T-cell (primary cell): ENCODE results near the gene AATK. TPM values are rescaled to one million over a fixed set of nuclear protein-coding genes. Genes with fewer than 3 reads are reported as not detected.

Experiments used
- ATAC-seq, 4 experiments: fragments of 200-7000 bp in 3 of 4; fragments of 150-1000 bp in 1 of 4; cut with Tn5 transposase; replicated peaks in 1 of 4; 1 replicate in 3 of 4; 2 replicates in 1 of 4; pipeline ENCODE4 v1.10.0; 2021; ENCODE audit warnings: moderate library complexity in 3 of 4, mild to moderate bottlenecking in 2 of 4, moderate number of reproducible peaks in 1 of 4
- CTCF ChIA-PET, 2 donors: fragments of 300-600 bp; sonication (Branson Sonifier 250); formaldehyde crosslinking; loops; one replicate each; lab custom pipeline; 2022; ENCODE audit warnings: antibody characterized with exemption in 2 of 2; lab: Charles Lee
- POLR2A ChIA-PET, 2 donors: fragments of 300-600 bp; sonication (Branson Sonifier 250); formaldehyde crosslinking; loops; one replicate each; lab custom pipeline; 2022; ENCODE audit warnings: antibody characterized with exemption in 2 of 2; lab: Charles Lee
- DNase-seq, 35 experiments: peaks; one replicate each; pipeline versions ENCODE4 v3.0.0 to v3.0.0-alpha.2; 2013 to 2023
- H3K27ac ChIP-seq: one replicate; pipeline ENCODE4 v1.5.1; 2013; ENCODE audit warnings: low read length
- H3K27me3 ChIP-seq, 2 experiments: replicated peaks in 1 of 2; 1 replicate in 1 of 2; 2 replicates in 1 of 2; pipeline versions ENCODE4 v1.6.1 to v1.7.0; 2013; ENCODE audit warnings: low read length in 1 of 2, mixed read lengths in 1 of 2; ENCODE audit not compliant: control insufficient read depth in 2 of 2, insufficient read depth in 2 of 2; ENCODE audit errors: extremely low read depth in 1 of 2
- H3K36me3 ChIP-seq, 2 donors: 1 replicate in 1 of 2; 2 replicates in 1 of 2; pipeline versions ENCODE4 v1.6.1 to v1.7.0; 2013; ENCODE audit warnings: low read length in 1 of 2; ENCODE audit not compliant: control insufficient read depth in 2 of 2, insufficient read depth in 1 of 2; ENCODE audit errors: extremely low read depth in 1 of 2
- H3K4me1 ChIP-seq, 2 experiments: 1 replicate in 1 of 2; 2 replicates in 1 of 2; pipeline versions ENCODE4 v1.6.1 to v1.7.0; 2013; ENCODE audit warnings: low read length in 2 of 2, mixed read lengths in 1 of 2; ENCODE audit not compliant: insufficient read depth in 2 of 2, control insufficient read depth in 1 of 2; ENCODE audit errors: extremely low read depth in 1 of 2
- H3K4me3 ChIP-seq, 2 donors: 1 replicate in 1 of 2; 2 replicates in 1 of 2; pipeline versions ENCODE4 v1.5.1 to v1.7.0; 2013; ENCODE audit warnings: mild to moderate bottlenecking in 2 of 2, low read length in 1 of 2, moderate library complexity in 1 of 2; ENCODE audit not compliant: control insufficient read depth in 1 of 2; ENCODE audit errors: extremely low read depth in 1 of 2
- H3K9me3 ChIP-seq: 2 replicates; pipeline ENCODE4 v1.7.0; 2013
- H3K27ac Mint-ChIP-seq, 2 donors: one replicate each; pipeline ENCODE4 v1.8.0; 2020 to 2021; ENCODE audit warnings: mild to moderate bottlenecking in 2 of 2, mixed read lengths in 2 of 2
- H3K27me3 Mint-ChIP-seq, 2 donors: one replicate each; pipeline ENCODE4 v1.8.0; 2021 to 2022; ENCODE audit warnings: mixed read lengths in 2 of 2
- H3K36me3 Mint-ChIP-seq: one replicate; pipeline ENCODE4 v1.8.0; 2021; ENCODE audit warnings: mixed read lengths
- H3K4me1 Mint-ChIP-seq, 3 donors: one replicate each; pipeline ENCODE4 v1.8.0; 2020 to 2022; ENCODE audit warnings: mixed read lengths in 3 of 3, mild to moderate bottlenecking in 1 of 3
- H3K4me3 Mint-ChIP-seq, 3 donors: one replicate each; pipeline ENCODE4 v1.8.0; 2020 to 2022; ENCODE audit warnings: mild to moderate bottlenecking in 3 of 3, mixed read lengths in 3 of 3, moderate library complexity in 3 of 3
- H3K9me3 Mint-ChIP-seq, 3 donors: one replicate each; pipeline ENCODE4 v1.8.0; 2020 to 2022; ENCODE audit warnings: mixed read lengths in 3 of 3
- WGBS: methylation state at CpG from one replicate; pipeline ENCODE4 v1.1.5; 2013; ENCODE audit warnings: missing lambda C conversion rate; ENCODE audit not compliant: insufficient coverage; 5-methylcytosine and 5-hydroxymethylcytosine counted together
- total RNA-seq, 35 experiments: library from RNA in 6 of 35; stranded (reverse) in 6 of 35; fragments of 120-200 nt in 1 of 35; gene quantifications; one replicate each; pipeline versions ENCODE4 v1.2.1 to v1.2.4 and lab custom pipeline; 2013 to 2026

The AATK gene
- total RNA-seq, 5 donors from 2014 or later (not counting 1 experiment from before 2014, with no cell fraction given) = 0.63 to 11.1 (median 0.72) TPM

DNA sequence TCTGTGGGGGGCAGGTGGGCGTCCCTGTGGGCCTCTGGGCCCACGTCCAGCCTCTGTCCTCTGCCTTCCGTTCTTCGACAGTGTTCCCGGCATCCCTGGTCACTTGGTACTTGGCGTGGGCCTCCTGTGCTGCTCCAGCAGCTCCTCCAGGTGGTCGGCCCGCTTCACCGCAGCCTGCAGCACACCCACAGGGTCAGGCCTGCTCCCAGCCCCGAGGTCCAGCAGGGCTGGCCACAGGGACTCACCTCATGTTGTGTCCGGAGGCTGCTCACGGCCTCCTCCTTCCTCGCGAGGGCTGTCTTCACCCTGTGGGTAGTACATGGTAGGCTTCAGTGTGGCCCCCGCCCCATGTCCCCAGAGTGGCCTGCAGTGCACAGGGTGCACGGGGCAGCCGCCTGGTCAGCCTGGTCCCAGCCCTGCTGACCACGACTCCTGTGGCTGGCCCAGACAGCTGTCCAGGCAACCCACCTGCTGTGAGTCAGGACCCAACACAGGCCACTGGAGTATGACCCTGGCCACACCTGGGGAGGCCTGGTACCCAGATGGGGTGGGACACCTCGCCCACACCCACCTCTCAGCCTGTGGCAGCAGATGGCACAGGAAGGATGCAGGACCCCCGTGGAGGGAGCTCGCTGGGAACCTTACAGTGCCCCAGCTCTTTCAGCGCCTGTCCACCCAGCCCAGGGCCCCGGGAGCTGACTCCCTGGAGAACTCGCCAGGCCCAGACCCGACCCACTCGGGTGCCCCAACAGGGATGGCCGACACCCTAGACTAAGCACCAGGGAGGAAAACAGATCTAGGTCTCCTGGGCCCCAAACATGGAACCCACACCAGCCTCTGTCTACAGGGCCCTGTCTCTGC lies 23.9 kb upstream of the AATK start:
- no peak for DNase-seq
- Mint-ChIP-seq H3K36me3 (no peaks in the 10 kb centered on the region), H3K4me3 (no peak overlapping the region), H3K9me3 (no peaks in the 10 kb centered on the region), H3K4me1 (no peaks in the 10 kb centered on the region), H3K27ac (no peak overlapping the region), H3K27me3 (no peaks in the 10 kb centered on the region)
- peaks cover 6 to 12% of the 10 kb centered on the region in 2 donors for H3K36me3 ChIP-seq
- no peaks in the 10 kb centered on the region for H3K4me1 ChIP-seq
- POLR2A ChIA-PET = interaction anchor here in 1 of 2 donors (0.6 kb wide), 1 partner anchor 476 kb away, joined by 3 read pairs; no protein-coding TSS in a partner anchor
- H3K9me3 ChIP-seq = no peaks in the 10 kb centered on the region
- H3K27me3 ChIP-seq = no peaks in the 10 kb centered on the region
- H3K27ac ChIP-seq = no peak overlapping the region
- CTCF ChIA-PET = no interaction called here
- H3K4me3 ChIP-seq = no peak overlapping the region
- WGBS = 88% methylated on average over 25 of the region's 27 CpGs
- ATAC-seq = no peak

DNA sequence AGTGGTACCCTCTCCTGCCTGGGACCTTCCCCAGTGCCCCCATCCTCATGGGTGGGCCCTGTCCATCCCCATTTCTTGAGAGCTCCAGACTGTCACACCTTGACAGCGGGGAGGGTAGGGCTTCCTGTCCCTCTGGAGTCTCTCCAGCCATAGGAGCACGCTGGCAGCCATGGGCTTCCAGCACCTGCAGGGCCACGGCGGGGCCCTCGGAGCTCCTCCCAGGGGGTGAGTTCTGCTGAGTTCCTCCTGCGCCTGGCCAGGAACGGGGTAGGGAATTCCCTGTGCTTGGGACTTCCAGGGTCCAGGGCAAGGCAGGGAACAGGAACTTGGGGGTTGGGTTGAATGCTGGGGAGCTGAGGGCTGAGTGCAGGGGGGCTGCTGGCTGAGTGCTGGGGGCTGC lies 23.0 kb upstream of the AATK start:
- ATAC-seq (no peak), DNase-seq (no peak)
- no peak overlapping the region for H3K4me3 Mint-ChIP-seq
- H3K4me1 ChIP-seq = no peaks in the 10 kb centered on the region
- WGBS = 100% methylated on average over 6 of the region's 7 CpGs
- peaks cover 0 to 3% of the 10 kb centered on the region in 2 donors for H3K27me3 Mint-ChIP-seq
- no peaks in the 10 kb centered on the region for H3K9me3 Mint-ChIP-seq
- peaks cover 0 to 2% of the 10 kb centered on the region in 2 experiments for H3K27me3 ChIP-seq
- no peaks in the 10 kb centered on the region for H3K36me3 Mint-ChIP-seq
- H3K4me3 ChIP-seq = no peak overlapping the region
- H3K27ac ChIP-seq = no peak overlapping the region
- peaks cover 6 to 8% of the 10 kb centered on the region in 2 donors for H3K36me3 ChIP-seq
- no peak overlapping the region for H3K27ac Mint-ChIP-seq
- ChIA-PET CTCF (no interaction called here), POLR2A (no interaction called here)
- H3K4me1 Mint-ChIP-seq = no peaks in the 10 kb centered on the region
- H3K9me3 ChIP-seq = no peaks in the 10 kb centered on the region

DNA sequence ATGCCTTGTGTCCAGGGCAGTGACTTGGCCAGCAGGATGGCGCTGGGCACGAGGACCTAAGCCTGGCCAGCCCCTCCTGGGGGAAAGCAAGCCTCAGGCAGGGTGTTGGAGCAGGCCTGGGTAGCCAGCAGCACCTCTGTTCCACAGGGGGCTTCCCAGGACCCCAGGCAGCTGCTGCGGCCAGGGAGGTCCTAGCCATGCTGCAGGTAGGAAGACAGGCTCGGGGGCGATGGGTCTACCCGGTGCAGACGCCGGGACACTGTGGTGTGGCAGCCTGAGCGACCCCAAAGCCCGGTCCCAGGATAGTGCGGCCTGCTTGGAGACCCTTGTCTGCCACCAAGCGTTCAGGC lies 22.4 kb upstream of the AATK start:
- Histone ChIP-seq H3K27me3 (peaks cover 0 to 8% of the 10 kb centered on the region in 2 experiments), H3K27ac (no peak overlapping the region), H3K4me1 (no peaks in the 10 kb centered on the region), H3K9me3 (no peaks in the 10 kb centered on the region), H3K36me3 (peaks cover 3 to 6% of the 10 kb centered on the region in 2 donors), H3K4me3 (no peak overlapping the region)
- Mint-ChIP-seq H3K27me3 (peaks cover 0 to 3% of the 10 kb centered on the region in 2 donors), H3K4me1 (no peaks in the 10 kb centered on the region), H3K4me3 (no peak overlapping the region), H3K36me3 (no peaks in the 10 kb centered on the region), H3K27ac (no peak overlapping the region), H3K9me3 (no peaks in the 10 kb centered on the region)
- no peak for ATAC-seq
- ChIA-PET CTCF (no interaction called here), POLR2A (no interaction called here)
- no peak for DNase-seq
- 91% methylated on average over 11 of the region's 12 CpGs for WGBS

DNA sequence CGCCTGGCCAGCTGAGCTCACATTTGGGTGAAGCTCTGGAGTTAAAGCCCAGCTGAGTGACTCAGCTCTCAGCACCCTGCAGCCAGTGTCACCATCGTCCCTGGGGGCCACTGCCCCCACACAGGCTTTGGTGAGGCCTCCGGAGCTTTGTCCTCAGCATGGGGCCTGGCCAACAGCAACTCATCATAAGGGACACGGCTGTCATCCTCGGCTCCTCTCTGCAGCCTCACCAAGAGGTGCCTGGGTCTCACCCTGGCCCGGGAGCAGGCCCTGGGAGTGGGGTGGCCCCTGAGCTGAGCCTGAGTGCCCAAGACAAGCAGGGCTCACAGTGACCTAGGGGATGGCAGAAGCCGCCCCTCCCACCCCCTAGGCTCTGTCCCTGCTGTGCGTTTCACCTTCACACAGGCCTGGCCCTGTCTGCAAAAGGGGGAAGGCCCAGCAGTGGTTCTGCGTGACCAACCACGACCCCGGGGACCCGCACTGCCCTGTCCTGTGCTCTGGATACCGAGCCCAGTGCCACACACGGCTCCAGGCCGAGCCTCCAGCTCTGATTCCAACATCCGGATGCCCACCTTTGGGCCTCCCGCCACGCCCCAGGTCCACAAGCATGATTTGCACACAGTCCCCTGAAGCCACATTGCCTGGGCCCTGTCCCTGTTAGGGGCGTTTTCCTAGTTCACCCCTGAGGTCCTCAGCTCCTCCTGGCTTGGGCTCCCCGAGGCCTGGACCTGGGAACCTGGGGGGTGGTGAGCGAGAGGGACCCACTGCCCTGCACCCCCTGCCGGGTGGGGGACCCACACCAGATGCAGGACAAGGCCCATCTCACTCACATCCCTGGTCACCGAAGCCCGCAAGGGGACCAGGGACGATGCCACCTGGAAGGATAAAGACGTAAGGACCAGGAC lies 21.8 kb upstream of the AATK start:
- 89% methylated on average over 22 of the region's 26 CpGs for WGBS
- no peak for DNase-seq
- H3K9me3 ChIP-seq = no peaks in the 10 kb centered on the region
- no peak overlapping the region for H3K27ac ChIP-seq
- H3K9me3 Mint-ChIP-seq = no peaks in the 10 kb centered on the region
- H3K4me1 Mint-ChIP-seq = no peaks in the 10 kb centered on the region
- H3K4me3 ChIP-seq = no peak overlapping the region
- H3K4me3 Mint-ChIP-seq = no peak overlapping the region
- peaks cover 3 to 6% of the 10 kb centered on the region in 2 donors for H3K36me3 ChIP-seq
- peaks cover 0 to 4% of the 10 kb centered on the region in 2 donors for H3K27me3 Mint-ChIP-seq
- no peak for ATAC-seq
- peaks cover 0 to 14% of the 10 kb centered on the region in 2 experiments for H3K27me3 ChIP-seq
- no peaks in the 10 kb centered on the region for H3K36me3 Mint-ChIP-seq
- CTCF ChIA-PET = no interaction called here
- POLR2A ChIA-PET = no interaction called here
- no peak overlapping the region for H3K27ac Mint-ChIP-seq
- H3K4me1 ChIP-seq = no peaks in the 10 kb centered on the region

DNA sequence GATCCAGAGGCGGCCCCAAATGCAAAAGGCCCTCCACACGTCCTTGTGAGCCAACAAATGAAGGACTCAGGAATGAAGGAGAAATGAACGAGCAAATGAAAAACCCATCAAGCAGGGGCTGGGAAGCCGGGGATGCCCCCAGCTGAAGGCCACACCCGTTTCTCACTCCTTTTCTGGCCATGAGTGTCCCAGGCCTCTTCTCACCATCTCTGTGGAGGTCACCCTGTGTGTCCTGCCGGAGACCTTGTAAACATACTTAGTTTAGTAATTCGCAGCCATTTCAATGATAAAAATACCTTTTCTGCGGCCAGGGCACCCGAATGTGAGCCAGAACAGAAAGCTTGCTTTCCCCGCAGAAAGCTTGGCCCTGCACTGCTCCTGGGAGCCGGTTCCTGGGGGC lies 21.1 kb upstream of the AATK start:
- no peak overlapping the region for H3K4me3 ChIP-seq
- Mint-ChIP-seq H3K27me3 (peaks cover 0 to 4% of the 10 kb centered on the region in 2 donors), H3K9me3 (no peaks in the 10 kb centered on the region), H3K4me1 (no peaks in the 10 kb centered on the region), H3K4me3 (no peak overlapping the region), H3K36me3 (no peaks in the 10 kb centered on the region), H3K27ac (no peak overlapping the region)
- H3K9me3 ChIP-seq = no peaks in the 10 kb centered on the region
- no peaks in the 10 kb centered on the region for H3K4me1 ChIP-seq
- ChIA-PET POLR2A (no interaction called here), CTCF (no interaction called here)
- ATAC-seq (no peak), DNase-seq (no peak)
- no peak overlapping the region for H3K27ac ChIP-seq
- H3K27me3 ChIP-seq = peaks cover 0 to 21% of the 10 kb centered on the region in 2 experiments
- peaks cover 0 to 6% of the 10 kb centered on the region in 2 donors for H3K36me3 ChIP-seq
- WGBS = 91% methylated on average over 9 of the region's 11 CpGs

DNA sequence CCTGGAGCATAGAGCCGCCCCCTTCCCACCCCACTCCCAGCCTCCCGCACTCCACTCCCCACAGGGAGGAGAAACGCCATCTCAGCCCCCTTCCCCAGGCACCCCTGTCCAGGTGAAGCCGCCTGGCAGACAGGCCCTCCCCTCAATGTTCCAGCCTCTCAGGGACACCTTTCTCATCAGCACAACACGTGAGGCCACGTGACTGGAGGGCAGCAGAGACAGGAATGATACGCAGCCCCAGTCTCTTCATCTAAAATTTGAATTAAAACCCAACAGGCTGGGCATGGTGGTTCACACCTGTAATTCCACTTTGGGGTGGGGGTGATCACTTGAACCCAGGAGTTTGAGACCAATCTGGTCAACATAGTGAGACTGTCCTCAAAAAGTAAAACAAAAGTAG lies 20.2 kb upstream of the AATK start:
- no peaks in the 10 kb centered on the region for H3K36me3 Mint-ChIP-seq
- ChIA-PET CTCF (no interaction called here), POLR2A (no interaction called here)
- Histone ChIP-seq H3K9me3 (no peaks in the 10 kb centered on the region), H3K36me3 (peaks cover 0 to 6% of the 10 kb centered on the region in 2 donors), H3K4me3 (no peak overlapping the region), H3K27ac (no peak overlapping the region), H3K4me1 (no peaks in the 10 kb centered on the region), H3K27me3 (peaks cover 0 to 26% of the 10 kb centered on the region in 2 experiments)
- no peaks in the 10 kb centered on the region for H3K9me3 Mint-ChIP-seq
- H3K27ac Mint-ChIP-seq = no peak overlapping the region
- no peak overlapping the region for H3K4me3 Mint-ChIP-seq
- ATAC-seq (no peak), DNase-seq (no peak)
- WGBS = 79% methylated on average over 4 of the region's 7 CpGs
- H3K27me3 Mint-ChIP-seq = peaks cover 0 to 4% of the 10 kb centered on the region in 2 donors
- no peaks in the 10 kb centered on the region for H3K4me1 Mint-ChIP-seq
